ENCODE measurements around the gene BCAS1. TPM values are rescaled to one million over a fixed set of nuclear protein-coding genes. Genes with fewer than 3 reads are reported as not detected.

BCAS1 gene
- polyA plus RNA-seq, 3 donors from 2014 or later, result 0.56 to 0.57 TPM; not detected in 1

DNA sequence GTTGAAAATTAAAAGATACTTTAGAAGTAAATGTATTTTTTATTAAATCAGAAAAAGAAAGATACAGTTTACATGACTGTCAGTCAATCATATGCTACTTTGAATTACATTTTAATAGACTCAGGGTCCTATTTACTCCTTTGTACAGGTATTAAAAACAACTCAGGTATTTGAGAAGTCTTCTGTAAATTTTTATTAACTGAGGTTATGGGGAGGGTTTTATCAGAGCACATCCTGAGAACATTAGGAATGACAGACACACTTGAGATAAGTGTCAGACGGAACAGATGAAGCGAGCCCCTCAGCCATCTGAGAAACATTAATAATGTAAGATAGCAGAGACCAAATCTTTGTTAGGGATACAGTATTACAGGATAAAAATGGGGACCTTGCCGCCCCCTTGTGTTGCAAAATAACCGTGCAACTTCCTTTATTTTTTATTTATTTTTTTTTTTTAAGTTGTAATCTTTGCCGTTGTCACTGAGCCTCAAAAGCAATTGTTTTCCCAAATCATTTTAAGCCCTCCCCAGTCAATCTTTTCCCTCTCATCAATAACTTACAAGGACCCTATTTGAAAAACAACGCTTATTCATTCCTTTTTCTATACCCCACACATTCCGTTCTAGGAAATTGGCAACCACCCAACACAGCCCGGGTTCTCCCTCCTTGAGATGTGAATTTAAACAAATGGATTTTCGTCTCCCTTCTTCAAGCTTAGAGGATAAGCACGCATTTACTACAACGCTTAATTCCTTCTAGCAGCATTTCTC, 126.7 kb downstream of the BCAS1 start:
- peak; percentile 36 to 51 (median 47) for DNase-seq
- Mint-ChIP-seq H3K27ac (peak overlapping the region in 4 of 6 donors; percentile 33 to 60 (median 48)), H3K4me3 (peak overlapping the region in 1 of 5 donors; percentile 33), H3K4me1 (peaks cover 28 to 45% of the 10 kb centered on the region in 2 donors), H3K36me3 (no peaks in the 10 kb centered on the region), H3K27me3 (ENCODE audit: low read depth in 3 of 3) (peaks cover 0 to 6% (median 3%) of the 10 kb centered on the region in 3 donors), H3K9me3 (no peaks in the 10 kb centered on the region)

DNA sequence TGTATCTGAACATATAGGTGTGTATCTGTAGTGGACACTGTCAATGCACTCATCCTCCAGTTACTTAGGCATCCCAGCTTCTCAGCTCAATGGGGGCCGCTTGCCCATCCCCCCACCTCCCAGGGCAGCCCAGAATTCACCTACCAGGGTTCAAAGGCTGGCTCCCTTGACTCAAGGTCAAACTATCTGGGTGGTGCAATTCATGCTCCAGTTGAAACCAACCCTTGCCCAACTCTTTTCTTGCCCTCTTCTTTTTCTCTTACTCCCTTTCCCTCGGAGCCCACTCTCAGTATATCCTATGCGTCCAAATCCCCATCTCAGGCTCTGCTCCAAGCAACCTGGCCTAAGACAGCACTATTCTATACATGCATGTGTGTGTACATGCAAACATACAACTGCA, 127.4 kb downstream of the BCAS1 start:
- Mint-ChIP-seq H3K4me1 (peaks cover 28 to 45% of the 10 kb centered on the region in 2 donors), H3K27ac (no peak overlapping the region), H3K27me3 (ENCODE audit: low read depth in 3 of 3) (peaks cover 0 to 6% (median 3%) of the 10 kb centered on the region in 3 donors), H3K9me3 (no peaks in the 10 kb centered on the region), H3K4me3 (no peak overlapping the region), H3K36me3 (no peaks in the 10 kb centered on the region)
- no peak for DNase-seq

DNA sequence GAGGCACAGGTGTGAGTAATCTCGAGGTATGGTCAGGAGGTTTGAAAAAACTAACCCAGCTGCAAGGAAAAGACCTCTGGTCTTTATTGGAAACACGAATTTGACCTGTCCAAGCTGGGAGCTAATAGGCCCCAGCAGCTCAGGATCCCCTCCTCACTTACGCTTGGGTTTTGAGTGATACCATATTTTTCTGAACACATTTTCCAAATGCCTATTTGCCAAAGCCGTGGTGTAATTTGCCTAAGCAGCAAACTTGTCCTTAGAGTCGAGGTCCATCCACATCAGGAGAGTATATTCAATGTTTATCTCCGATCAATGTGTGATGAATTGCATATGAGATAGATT, 128.0 kb downstream of the BCAS1 start:
- no peak for DNase-seq
- peaks cover 0 to 8% (median 3%) of the 10 kb centered on the region in 3 donors for H3K27me3 Mint-ChIP-seq (ENCODE audit: low read depth in 3 of 3)
- peaks cover 28 to 47% of the 10 kb centered on the region in 2 donors for H3K4me1 Mint-ChIP-seq
- no peak overlapping the region for H3K4me3 Mint-ChIP-seq
- no peaks in the 10 kb centered on the region for H3K9me3 Mint-ChIP-seq
- H3K27ac Mint-ChIP-seq, result no peak overlapping the region
- no peaks in the 10 kb centered on the region for H3K36me3 Mint-ChIP-seq

DNA sequence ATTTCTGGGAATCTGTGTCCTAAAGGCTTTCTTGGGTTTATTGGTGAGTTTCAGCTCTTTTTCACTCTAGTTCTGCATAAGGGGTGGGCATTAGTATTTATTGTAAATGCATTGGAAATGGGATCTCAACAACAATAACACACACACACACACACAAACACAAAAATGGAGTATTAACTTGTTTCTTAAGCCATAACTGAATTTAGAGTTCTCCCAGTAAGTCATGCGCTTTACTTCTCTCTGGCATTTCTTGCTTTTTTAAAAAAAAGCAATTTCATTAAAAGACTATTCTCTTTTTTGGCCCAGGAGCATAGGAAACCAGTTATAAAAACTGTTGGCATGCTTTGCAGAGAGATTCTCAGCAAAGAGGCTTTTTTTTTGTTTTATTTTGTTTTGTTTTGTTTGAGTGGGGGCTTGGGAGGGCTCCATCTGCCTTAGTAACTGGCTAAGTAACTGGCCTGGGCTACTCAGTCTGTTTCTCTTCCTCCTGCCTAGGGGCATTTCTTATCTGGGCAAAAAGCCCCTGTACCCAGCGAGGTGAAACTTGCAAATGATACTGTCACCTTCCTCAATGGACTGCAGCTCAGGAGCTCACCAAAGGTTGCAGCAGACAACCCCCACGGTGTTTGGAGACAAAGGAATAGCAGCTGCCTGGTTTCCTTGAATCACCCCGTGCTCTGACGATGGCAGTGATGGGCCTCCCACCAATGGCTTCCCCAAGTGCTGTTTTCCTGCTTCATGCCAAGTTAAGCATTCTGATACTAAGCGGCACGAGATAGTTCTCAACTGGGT, 128.5 kb downstream of the BCAS1 start:
- Mint-ChIP-seq H3K36me3 (no peaks in the 10 kb centered on the region), H3K4me1 (peaks cover 30 to 53% of the 10 kb centered on the region in 2 donors), H3K27me3 (ENCODE audit: low read depth in 3 of 3) (peaks cover 0 to 8% (median 3%) of the 10 kb centered on the region in 3 donors), H3K27ac (peak overlapping the region in 1 of 6 donors; percentile 6), H3K4me3 (no peak overlapping the region), H3K9me3 (no peaks in the 10 kb centered on the region)
- no peak for DNase-seq

DNA sequence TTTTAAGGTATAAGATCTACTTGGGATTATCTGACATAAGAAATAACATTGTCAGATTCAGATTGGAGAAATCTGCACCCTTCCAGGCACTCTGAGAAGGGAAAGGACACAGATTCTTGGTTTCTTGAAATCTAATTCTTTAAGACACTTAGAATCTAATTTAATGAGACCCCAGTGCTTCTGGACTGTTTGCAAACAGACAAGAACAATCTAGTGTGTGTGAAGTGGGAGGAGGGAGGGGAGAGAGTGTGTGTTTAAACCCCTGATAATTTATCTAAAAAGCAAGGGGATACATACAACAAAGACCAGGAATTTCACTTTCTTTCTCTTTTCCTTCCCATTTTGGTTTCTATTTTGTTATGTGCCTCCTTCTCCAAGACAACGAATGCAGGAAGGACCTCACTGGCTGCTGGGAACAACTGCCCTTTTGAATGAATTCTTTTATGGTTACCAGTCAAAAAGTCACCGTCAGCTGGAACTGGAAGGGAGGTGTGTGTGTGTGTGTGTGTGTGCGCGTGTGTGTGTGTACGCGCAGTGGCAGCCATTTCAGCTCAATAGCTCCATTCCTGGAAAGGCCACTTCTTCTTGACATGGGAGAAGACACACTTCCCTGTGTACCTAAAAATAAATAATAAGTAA, 129.4 kb downstream of the BCAS1 start:
- Mint-ChIP-seq H3K27ac (no peak overlapping the region), H3K36me3 (no peaks in the 10 kb centered on the region), H3K4me1 (peaks cover 37 to 60% of the 10 kb centered on the region in 2 donors), H3K9me3 (no peaks in the 10 kb centered on the region), H3K27me3 (ENCODE audit: low read depth in 3 of 3) (peaks cover 0 to 6% (median 3%) of the 10 kb centered on the region in 3 donors), H3K4me3 (no peak overlapping the region)
- no peak for DNase-seq

DNA sequence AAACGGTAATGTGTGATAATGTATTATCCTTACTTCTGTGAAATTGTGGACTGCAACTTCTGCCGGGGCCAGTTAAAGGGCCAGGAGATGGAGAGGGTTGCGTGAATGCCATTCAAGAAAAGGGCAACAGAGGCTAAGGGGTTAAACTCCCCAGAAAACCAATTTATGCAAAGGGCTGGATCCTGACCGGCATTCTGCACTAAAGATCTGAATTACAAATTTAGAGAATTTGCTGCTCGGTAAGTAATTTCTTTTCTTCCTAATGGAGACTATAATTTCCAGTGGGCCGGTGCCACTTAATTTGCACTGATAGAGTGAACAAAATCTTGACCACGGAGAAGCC, 130.1 kb downstream of the BCAS1 start:
- DNase-seq, result no peak
- Mint-ChIP-seq H3K4me3 (no peak overlapping the region), H3K4me1 (peaks cover 44 to 67% of the 10 kb centered on the region in 2 donors), H3K27ac (peak overlapping the region in 1 of 6 donors; percentile 27), H3K27me3 (ENCODE audit: low read depth in 3 of 3) (peaks cover 0 to 6% (median 3%) of the 10 kb centered on the region in 3 donors), H3K36me3 (no peaks in the 10 kb centered on the region), H3K9me3 (no peaks in the 10 kb centered on the region)

DNA sequence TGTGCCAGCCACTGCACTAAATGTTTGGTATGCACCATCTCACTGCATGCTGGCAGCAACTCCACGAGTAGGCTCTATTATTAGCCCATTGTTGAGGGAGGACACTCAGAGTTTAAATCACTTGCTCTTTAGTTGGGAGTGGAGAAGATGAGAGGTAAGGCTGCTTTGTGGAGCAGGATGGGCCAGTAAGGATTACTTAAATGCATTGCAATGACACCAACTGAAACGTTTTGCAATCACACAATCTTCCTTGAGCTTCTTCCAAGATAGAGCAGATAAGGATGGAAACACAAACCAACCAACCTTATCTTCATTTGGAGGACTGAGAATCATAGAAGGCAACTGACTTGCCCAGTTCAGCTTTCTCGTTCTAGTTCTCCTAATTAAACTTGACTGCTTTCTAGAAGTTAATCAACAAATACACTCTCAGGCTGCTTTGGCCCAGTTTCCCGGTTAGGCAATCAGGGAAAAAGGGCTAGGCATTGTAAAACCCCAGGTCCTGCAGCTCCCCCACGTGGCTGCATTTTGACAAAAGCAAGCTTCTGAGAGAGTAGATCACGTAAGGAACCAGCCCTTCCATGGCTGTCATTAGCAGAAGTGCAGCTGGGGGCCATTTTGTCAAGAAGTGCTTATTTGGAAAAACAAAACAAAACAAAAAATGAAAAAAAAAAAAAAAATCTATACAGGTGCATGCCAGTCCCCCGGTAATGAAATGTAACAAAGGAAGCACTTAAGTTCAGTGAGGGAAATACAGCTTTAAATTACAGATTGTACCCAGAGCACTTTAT, 130.6 kb downstream of the BCAS1 start:
- peak; percentile 57 to 65 (median 61) for DNase-seq
- Mint-ChIP-seq H3K27me3 (ENCODE audit: low read depth in 3 of 3) (peaks cover 0 to 6% (median 3%) of the 10 kb centered on the region in 3 donors), H3K36me3 (no peaks in the 10 kb centered on the region), H3K4me1 (peaks cover 49 to 72% of the 10 kb centered on the region in 2 donors), H3K9me3 (no peaks in the 10 kb centered on the region), H3K4me3 (no peak overlapping the region), H3K27ac (peak overlapping the region in 3 of 6 donors; percentile 29 to 78 (median 73))

DNA sequence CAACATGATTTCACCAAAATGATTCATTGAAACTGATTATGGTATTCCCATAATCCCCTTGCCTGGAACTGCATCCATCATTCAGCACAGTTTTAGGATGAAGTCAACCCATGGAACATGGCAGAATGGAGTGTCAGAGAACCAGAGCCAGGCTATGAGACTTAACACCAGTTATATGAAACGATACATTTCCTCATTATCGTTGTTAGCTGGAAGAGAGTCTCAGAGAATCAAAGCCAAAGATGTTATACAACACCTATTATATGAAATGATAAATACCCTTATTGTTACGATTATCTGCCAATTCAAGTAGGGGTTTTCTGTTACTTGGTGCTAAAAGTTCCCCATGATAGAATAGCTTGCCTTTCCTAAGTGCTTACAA, 131.2 kb downstream of the BCAS1 start:
- Mint-ChIP-seq H3K27me3 (ENCODE audit: low read depth in 3 of 3) (peaks cover 0 to 6% (median 3%) of the 10 kb centered on the region in 3 donors), H3K9me3 (no peaks in the 10 kb centered on the region), H3K36me3 (peaks cover 0 to under 1% (median 0%) of the 10 kb centered on the region in 3 donors), H3K27ac (peak overlapping the region in 3 of 6 donors; percentile 29 to 78 (median 73)), H3K4me1 (peaks cover 55 to 74% of the 10 kb centered on the region in 2 donors), H3K4me3 (no peak overlapping the region)
- no peak for DNase-seq

DNA sequence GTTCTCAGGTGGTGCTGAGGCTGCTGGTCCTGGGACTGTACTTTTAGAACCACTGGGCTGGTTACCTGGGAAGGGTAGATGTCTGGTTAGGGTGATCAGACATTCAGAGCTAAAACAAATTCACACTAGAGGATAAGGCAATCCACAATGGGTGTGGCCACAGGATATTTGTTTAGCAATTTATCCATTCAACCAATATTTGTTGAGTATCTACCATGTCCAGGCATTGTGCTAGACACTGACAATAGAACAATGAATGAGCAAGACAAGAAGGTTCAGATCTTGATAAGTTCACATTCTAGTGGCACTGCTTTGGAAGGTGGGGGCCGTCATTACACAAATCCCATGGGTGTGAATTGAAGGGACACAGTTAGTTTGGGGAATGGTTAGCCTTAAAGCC, 131.7 kb downstream of the BCAS1 start:
- Mint-ChIP-seq H3K9me3 (peaks cover 0 to 2% (median 0%) of the 10 kb centered on the region in 6 donors), H3K27ac (peak overlapping the region in 1 of 6 donors; percentile 32)
- no peak for DNase-seq

DNA sequence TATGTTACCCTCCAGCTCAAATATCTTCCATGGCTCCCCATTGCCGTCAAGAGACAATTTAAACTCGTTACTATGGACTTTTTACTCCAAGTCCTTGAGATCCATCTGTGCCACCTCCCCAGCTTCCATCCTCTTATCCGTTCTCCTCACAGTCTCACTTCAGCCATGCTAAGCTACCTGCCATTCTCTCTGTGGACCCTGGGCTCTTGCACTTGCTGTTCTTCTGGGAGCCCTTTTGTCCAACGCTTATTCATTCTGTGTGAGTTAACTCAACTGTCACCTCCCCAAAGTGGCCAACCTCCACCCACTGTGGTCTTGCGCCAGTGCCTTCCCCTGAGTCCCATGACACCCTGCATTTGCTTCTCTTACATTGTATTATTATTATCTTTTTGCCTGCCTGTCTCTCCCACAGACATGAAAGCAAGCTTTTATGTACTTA, 132.4 kb downstream of the BCAS1 start:
- peaks cover 0 to 6% (median 0%) of the 10 kb centered on the region in 3 donors for H3K36me3 Mint-ChIP-seq
- peaks cover 0 to 2% (median 0%) of the 10 kb centered on the region in 6 donors for H3K9me3 Mint-ChIP-seq
- no peak for DNase-seq
- peak overlapping the region in 3 of 5 donors; percentile 9 to 26 (median 24) for H3K4me3 Mint-ChIP-seq
- H3K27me3 Mint-ChIP-seq (ENCODE audit: low read depth in 3 of 3), result peaks cover 0 to 6% (median 4%) of the 10 kb centered on the region in 3 donors
- peaks cover 64 to 77% of the 10 kb centered on the region in 2 donors for H3K4me1 Mint-ChIP-seq
- H3K27ac Mint-ChIP-seq, result peak overlapping the region in 5 of 6 donors; percentile 9 to 85 (median 76)

More for the DNA sequence above, 131.7 kb downstream of the BCAS1 start:
- Mint-ChIP-seq H3K4me3 (no peak overlapping the region), H3K27me3 (ENCODE audit: low read depth in 3 of 3) (peaks cover 0 to 6% (median 3%) of the 10 kb centered on the region in 3 donors), H3K4me1 (peaks cover 56 to 74% of the 10 kb centered on the region in 2 donors), H3K36me3 (peaks cover 0 to 5% (median 0%) of the 10 kb centered on the region in 3 donors)

DNA sequence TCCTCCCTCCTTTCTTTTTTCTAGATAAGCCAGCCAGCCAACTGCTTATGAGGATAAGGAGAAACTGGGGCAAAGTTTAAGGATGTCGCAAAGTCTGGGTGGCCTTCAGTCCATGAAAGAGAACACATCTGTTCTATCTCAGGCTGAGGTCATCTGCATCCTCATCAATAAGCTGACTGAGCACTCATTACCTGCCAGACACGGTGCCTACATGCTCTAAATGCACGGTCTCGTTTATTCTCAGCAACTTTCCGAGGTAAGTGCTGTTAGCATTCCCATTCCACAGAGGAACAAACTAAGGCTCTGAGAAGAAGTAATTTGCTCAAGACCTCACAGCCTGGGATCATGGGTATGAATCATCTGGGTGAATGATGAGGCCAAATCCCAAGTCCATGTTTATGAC, 133.1 kb downstream of the BCAS1 start:
- Mint-ChIP-seq H3K9me3 (peaks cover 0 to 2% (median 0%) of the 10 kb centered on the region in 6 donors), H3K27ac (peak overlapping the region in 5 of 6 donors; percentile 60 to 71 (median 65)), H3K4me1 (peaks cover 65 to 79% of the 10 kb centered on the region in 2 donors), H3K27me3 (ENCODE audit: low read depth in 3 of 3) (peaks cover 0 to 6% (median 4%) of the 10 kb centered on the region in 3 donors), H3K4me3 (no peak overlapping the region), H3K36me3 (peaks cover 0 to 6% (median 0%) of the 10 kb centered on the region in 3 donors)
- DNase-seq, result no peak

DNA sequence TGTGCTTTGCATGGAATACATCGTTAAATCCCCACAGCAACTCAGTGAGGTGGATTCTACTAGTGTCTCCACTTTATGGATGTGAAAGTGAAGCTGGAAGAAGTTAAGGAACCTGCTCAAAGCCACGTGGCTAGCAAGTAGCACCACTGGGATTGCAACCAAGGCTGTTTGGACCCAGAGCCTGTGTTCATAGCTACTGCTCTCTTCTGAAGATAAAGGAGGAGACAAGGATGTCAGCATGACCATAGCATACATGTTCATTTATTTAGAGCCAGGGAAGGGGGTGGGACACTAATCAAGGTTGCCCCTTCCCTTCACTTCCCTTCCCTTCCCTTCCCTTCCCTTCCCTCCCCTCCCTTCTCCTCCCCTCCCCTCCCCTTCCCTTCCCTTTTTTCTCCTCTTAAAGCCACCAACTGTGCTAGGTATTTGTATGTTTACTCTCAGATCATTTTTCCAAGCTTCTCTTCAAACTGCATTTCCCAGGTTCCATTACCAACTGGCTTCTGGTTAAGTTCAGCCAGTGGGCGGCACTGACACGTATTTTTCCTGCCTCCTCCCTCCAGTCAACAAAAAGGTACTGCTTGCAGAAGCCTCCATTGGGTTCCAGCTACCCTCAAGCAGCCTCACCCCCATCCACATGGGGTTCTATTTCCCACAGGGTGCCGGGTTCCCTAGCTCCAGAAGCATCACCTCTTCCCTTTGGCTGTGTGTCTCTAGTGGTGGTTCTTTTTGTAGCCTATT, 134.9 kb downstream of the BCAS1 start:
- peaks cover 0 to 2% (median 0%) of the 10 kb centered on the region in 6 donors for H3K9me3 Mint-ChIP-seq
- H3K27ac Mint-ChIP-seq, result peak overlapping the region; percentile 88 to 97 (median 92)
- peaks cover 0 to 6% (median 0%) of the 10 kb centered on the region in 3 donors for H3K36me3 Mint-ChIP-seq
- peaks cover 0 to 2% (median 2%) of the 10 kb centered on the region in 3 donors for H3K27me3 Mint-ChIP-seq (ENCODE audit: low read depth in 3 of 3)
- H3K4me3 Mint-ChIP-seq, result peak overlapping the region; percentile 58 to 89 (median 75)
- peaks cover 70 to 89% of the 10 kb centered on the region in 2 donors for H3K4me1 Mint-ChIP-seq
- DNase-seq, result peak in 1 of 3 donors; percentile 11
